GM18909 (cell line): ENCODE results near the gene GAREM2.
"Not testable (repeated sequence)": the region's sequence is repeated elsewhere in the genome, so short reads cannot be mapped to it uniquely, and the experiment has no call there.

Experiments
- ATAC-seq: cut with Tn5 transposase; IDR thresholded peaks from one replicate; pipeline ENCODE4 v1.9.1; 2021; ENCODE audit warnings: mild to moderate bottlenecking; ENCODE audit not compliant: unreplicated experiment, poor library complexity

GAREM2 gene

GRCh38 chr2:26172871-26173775, at the start of gene GAREM2:
GAREM2 (plus strand) TSS chr2:26173088; CDS start chr2:26173221, 133 bp downstream.
- ATAC-seq: no peak

DNA sequence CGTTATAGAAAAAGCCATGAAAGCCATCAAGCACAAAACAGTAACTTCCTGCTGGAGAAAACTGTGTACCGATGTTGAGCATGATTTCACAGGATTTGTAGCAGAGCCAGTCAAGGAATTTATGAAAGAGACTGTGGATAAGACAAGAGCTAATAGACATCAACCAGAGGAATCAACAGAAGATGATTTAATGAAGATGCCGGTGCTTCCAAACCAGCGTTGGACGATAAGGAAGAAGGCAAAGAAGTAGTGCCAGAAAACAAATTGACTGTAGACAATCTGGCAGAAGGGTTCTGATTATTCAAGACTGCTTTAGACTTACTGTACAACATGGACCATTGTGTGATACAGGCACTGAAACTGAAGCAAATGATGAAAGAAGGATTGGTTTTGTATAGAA, 49.5 kb upstream of the GAREM2 start:
- no peak for ATAC-seq

GRCh38 chr2:26126074-26126473, 46.8 kb upstream of the GAREM2 start:
- ATAC-seq: no peak

DNA sequence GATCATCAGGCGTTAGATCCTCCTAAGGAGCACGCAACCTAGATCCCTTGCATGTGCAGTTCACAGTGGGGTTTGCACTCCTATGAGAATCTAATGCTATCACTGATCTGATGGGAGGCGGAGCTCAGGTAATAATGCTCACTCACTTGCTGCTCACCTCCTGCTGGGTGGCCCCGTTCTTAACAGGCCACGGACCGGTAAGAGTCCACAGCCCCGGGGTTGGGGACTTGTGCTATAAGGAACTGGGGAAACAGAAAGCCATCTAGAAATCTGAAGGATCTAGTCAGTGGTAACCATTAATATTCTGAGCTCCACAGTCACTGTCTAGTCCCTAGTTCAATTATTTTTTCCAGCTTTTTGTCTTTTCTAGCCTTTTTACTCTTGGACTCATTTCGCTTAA, 44.7 kb upstream of the GAREM2 start:
- ATAC-seq: no peak

DNA sequence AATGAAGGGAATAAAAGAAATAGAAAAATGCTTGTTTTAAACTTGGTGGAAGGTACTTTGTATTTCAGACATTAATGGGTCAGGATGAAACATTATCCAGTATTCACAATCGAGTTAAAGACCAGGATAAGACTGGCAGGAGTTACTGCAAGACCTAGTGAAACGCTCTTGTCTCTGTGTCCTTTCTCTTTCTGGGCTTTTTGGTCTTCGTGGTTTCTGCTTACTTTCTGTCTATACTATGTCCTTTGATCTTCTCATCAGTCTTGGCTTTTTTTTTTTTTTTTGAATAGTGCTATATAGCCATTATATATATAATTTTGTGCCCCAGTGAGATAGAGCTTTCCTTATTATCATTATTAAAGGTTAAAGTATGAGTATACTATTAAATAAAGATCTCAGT, 42.1 kb upstream of the GAREM2 start:
- ATAC-seq: no peak

- no peak for ATAC-seq
Observed at GRCh38 chr2:26136451-26136850, 36.4 kb upstream of the GAREM2 start.

DNA sequence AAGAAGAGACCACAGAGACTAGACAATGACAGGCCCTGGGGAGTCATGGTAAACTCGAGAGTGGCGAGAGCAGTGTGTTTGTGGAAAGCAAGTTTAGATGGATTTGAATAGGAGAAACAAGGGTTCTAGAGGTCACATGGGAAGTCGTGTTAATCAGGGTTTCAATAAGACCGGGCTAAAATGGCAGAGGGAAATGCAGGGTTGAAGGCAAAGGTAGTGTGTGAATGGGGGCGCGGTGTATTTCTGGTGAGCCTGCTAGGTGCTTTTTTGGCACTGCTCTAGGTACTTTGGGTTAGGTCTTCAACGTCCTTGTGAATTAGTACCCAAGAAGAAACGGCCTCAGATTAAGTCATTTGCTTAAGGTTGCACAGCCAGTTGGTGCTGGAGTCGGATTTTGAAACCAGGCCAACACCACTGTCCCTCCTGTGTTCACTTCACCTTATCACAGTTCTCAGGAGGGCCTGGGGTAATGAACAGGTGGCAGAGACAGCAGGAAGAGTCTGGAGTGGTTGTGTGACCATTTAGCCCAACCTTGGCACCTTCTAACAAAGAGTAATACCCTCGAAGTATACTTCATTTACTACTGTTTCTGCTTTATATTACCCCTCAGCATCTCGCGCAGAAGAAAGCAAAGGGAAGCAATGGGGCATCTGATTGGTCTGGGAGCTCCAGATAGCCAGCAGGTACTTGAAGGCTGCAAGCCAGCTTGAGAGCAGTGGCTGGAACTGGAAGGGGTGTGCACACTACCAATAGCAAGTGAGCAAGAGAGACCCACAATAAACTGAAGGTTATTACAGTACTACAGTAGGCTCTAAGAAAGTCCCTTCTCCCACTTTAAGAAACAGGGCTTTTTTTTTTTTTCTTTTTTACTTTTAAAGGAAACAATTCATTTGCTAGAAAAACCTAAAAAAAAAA, 33.4 kb upstream of the GAREM2 start:
- no peak for ATAC-seq

GRCh38 chr2:26141145-26141769, 31.6 kb upstream of the GAREM2 start:
- no peak for ATAC-seq

- no peak for ATAC-seq
Observed at GRCh38 chr2:26144031-26144430, 28.9 kb upstream of the GAREM2 start.

GRCh38 chr2:26144953-26145680, 27.8 kb upstream of the GAREM2 start:
- ATAC-seq: no peak

DNA sequence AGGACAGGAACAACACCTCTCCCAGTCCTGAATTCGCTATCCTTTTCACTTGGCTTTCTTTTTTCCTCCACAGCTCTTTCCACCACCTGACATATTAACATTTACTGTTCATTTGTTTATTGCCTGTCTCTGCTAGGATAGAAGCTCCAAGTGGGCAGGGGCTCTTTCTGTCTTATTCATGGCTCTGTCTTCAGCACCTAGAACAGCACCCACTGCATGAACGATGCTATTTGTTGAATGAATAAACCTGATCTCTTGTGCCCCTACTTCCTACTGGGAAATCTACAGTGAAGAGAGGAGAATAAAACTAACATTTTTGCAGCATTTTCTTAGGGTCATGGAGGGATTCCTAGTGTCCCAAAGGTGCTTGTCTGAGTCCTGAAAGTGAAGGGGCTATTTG, 24.4 kb upstream of the GAREM2 start:
- ATAC-seq: no peak

DNA sequence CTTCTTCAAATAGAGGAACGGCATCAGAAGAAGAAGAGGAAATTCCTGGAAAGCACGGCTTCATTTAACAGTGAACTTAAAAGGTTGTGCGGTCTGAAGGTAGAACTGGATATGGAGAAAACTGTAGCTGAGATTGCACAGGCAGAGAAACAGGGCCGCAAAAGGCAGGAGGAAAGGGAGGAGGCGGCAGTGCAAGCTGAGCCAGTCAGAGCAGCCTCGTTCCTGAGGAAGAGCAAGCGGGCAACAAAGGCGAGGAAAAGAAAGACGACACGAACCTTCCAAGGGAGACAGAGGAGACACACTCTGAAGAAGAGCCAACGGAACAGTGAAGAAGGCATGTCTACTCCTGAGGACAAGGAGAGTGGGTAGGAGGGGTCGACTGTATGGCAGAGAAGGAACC, 22.6 kb upstream of the GAREM2 start:
- no peak for ATAC-seq

- no peak for ATAC-seq
Observed at GRCh38 chr2:26157580-26157979, 15.3 kb upstream of the GAREM2 start.

- no peak for ATAC-seq
Observed at GRCh38 chr2:26161926-26162325, 11.0 kb upstream of the GAREM2 start.

DNA sequence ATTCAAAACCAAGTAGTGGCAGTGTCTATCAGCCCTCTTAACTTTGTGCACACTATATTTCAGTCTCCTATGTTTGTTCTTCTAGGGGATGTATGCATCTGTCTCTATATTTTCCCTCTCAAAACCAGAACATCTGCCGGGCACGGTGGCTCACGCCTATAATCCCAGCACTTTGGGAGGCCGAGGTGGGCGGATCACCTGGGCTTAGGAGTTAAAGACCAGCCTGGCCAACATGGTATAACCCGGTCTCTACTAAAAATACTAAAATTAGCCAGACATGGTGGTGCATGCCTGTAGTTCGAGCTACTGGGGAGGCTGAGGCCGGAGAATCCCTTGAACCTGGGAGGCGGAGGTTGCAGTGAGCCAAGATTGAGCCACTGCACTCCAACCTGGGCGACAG, 9.9 kb upstream of the GAREM2 start:
- no peak for ATAC-seq

DNA sequence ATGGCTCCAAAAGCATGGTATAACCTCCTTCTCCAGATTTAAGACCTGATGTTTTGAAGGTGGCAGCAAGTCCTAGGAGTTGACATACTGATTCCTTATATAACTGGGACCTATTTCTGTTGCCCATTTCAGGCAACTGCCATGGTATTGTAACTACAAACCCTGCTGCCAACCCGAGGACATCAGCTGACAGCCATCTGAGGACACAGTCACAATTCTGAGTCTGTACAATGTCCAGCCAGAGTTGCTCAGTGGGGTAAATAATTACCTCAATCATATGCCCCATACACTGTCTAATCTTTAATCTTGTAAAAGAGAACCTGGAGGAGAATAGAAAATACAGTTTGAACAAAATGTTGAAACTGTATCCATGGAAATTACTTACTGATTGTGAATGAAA, 8.7 kb upstream of the GAREM2 start:
- no peak for ATAC-seq

DNA sequence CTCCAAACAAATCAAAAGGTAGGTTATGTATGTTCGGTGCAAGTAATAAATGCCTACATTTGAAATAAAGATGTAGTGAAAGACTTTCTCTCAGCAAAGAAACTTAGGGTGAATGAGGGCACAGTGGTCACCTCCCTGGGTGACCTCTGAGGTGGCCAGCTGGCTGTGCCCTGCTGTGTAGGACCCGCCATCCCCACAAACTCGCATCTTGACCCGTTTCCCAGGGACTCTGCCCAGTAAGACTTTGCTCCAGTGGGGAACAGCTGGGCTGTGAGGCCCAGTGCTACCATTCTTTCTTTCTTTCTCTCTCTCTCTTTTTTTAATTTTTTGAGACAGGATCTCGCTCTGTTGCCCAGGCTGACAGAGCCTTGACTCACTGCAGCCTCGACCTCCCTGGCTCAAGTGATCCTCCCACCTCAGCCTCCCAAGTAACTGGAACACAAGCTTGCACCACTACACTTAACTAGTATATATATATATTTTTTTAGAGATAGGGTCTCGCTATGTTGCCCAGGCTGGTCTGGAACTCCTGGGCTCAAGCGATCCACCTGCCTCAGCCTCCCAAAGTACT, 8.2 kb upstream of the GAREM2 start:
- ATAC-seq: no peak

GRCh38 chr2:26165403-26165802, 7.5 kb upstream of the GAREM2 start:
- no peak for ATAC-seq

DNA sequence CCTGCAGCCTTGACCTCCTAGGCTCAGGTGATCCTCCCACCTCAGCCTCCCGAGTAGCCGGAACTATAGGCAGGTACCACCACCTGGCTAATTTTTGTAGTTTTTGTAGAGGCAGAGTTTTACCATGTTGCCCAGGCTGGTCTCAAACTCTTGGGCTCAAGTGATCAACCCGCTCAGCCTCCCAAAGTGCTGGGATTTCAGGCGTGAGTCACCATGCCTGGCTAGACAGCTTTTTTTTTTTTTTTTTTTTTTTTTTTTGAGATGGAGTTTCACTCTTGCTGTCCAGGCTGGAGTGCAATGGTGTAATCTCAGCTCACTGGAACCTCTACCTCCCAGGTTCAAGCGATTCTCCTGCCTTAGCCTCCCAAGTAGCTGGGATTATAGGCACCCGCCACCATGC, 6.3 kb upstream of the GAREM2 start:
- ATAC-seq: not testable (repeated sequence)

DNA sequence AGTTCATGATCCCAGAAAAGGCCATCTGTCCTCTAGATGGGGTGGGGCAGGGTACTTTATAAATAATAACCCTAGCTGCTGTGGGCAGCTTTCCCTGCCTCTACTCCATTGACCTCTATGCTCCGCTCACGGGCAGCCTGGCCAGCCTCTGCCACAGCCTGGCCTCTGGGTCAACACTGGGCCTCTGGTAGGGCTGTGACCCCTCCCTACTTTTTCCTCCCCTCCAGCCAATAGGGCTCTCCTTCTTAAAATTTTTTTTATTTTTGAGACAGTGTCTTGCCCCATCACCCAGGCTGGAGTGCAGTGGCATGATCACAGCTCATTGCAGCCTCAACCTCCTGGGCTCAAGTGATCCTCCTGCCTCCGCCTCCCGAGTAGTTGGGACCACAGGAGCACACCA, 4.1 kb upstream of the GAREM2 start:
- no peak for ATAC-seq
